HEK293 (cell line): Measurements from ENCODE around the gene MSANTD3.

Experiments
- HOXA7 ChIP-seq: sonication (generic); formaldehyde crosslinking; IDR thresholded peaks from 2 replicates; pipeline ENCODE4 v1.8.1; 2022; ENCODE audit warnings: missing genetic modification reagents, borderline replicate concordance
- PATZ1 ChIP-seq: fragments of 450-650 bp; formaldehyde crosslinking; IDR thresholded peaks from 2 replicates; pipeline ENCODE4 v1.5.1; 2016; ENCODE audit warnings: missing biosample characterization, missing genetic modification characterization
- YY1 ChIP-seq: fragments of 450-650 bp; formaldehyde crosslinking; IDR thresholded peaks from 2 replicates; pipeline ENCODE4 v1.5.1; 2018; ENCODE audit warnings: missing biosample characterization, missing genetic modification characterization
- ZBTB49 ChIP-seq: fragments of 450-650 bp; formaldehyde crosslinking; IDR thresholded peaks from 2 replicates; pipeline ENCODE4 v1.5.1; 2016; ENCODE audit warnings: missing biosample characterization, missing genetic modification characterization, low read depth
- ZNF398 ChIP-seq: fragments of 450-650 bp; formaldehyde crosslinking; IDR thresholded peaks from 2 replicates; pipeline ENCODE4 v1.5.1; 2017; ENCODE audit warnings: missing biosample characterization, missing genetic modification characterization
- TF ChIP-seq, protein P1 (sequence below): fragments of 450-650 bp; formaldehyde crosslinking; IDR thresholded peaks from 2 replicates; pipeline ENCODE4 v1.5.1; 2016; ENCODE audit warnings: missing biosample characterization, missing genetic modification characterization

DNA sequence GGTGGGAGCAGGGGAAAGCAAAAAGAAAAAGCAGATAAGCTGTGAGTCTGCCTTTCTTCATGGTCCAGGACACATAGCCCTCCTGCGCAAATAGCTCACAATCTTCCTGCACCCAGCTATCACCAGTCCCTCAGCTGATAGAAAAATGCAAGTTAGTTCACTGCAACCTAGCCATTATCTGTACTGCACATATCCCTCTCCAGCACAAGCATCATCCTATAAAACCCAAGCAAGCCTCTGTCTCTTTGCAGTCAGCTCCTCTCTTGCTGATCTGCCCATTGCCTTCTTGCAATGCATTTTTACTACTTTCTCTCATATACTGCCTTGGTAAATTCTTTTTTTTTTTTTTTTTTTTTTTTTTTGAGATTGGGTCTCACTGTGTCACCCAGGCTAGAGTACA is 20.0 kb upstream of the MSANTD3 start:
- TF ChIP-seq, protein P1, sequence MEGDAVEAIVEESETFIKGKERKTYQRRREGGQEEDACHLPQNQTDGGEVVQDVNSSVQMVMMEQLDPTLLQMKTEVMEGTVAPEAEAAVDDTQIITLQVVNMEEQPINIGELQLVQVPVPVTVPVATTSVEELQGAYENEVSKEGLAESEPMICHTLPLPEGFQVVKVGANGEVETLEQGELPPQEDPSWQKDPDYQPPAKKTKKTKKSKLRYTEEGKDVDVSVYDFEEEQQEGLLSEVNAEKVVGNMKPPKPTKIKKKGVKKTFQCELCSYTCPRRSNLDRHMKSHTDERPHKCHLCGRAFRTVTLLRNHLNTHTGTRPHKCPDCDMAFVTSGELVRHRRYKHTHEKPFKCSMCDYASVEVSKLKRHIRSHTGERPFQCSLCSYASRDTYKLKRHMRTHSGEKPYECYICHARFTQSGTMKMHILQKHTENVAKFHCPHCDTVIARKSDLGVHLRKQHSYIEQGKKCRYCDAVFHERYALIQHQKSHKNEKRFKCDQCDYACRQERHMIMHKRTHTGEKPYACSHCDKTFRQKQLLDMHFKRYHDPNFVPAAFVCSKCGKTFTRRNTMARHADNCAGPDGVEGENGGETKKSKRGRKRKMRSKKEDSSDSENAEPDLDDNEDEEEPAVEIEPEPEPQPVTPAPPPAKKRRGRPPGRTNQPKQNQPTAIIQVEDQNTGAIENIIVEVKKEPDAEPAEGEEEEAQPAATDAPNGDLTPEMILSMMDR (tag by site-specific recombination) = no peak
- no peak for TF ChIP-seq HOXA7 (CRISPR knock-in tag)
- TF ChIP-seq YY1 = no peak
- no peak for TF ChIP-seq ZBTB49 (tag by site-specific recombination)
- no peak for TF ChIP-seq PATZ1 (tag by site-specific recombination)
- no peak for TF ChIP-seq ZNF398
